Trophoblast cell (in vitro differentiated cells and primary cell): ENCODE measurements around the gene PTP4A2.

Experiments used
- DNase-seq, 2 donors: peaks; one replicate each; pipeline ENCODE4 v3.0.0-alpha.2; 2016
- H2AFZ ChIP-seq: 2 replicates; pipeline ENCODE4 v1.6.1; 2013; ENCODE audit warnings: low read length, moderate library complexity, mild to moderate bottlenecking; ENCODE audit not compliant: insufficient read depth, poor library complexity
- H2AK5ac ChIP-seq: 2 replicates; pipeline ENCODE4 v1.6.1; 2013; ENCODE audit warnings: mild to moderate bottlenecking, low read length
- H2BK120ac ChIP-seq: 2 replicates; pipeline ENCODE4 v1.6.1; 2013; ENCODE audit warnings: low read length, mild to moderate bottlenecking, moderate library complexity; ENCODE audit not compliant: insufficient read depth, poor library complexity
- H2BK12ac ChIP-seq: 2 replicates; pipeline ENCODE4 v1.6.1; 2013; ENCODE audit warnings: mild to moderate bottlenecking, low read length, moderate library complexity
- H2BK5ac ChIP-seq: 2 replicates; pipeline ENCODE4 v1.6.1; 2013; ENCODE audit warnings: low read length, low read depth, moderate library complexity, mild to moderate bottlenecking; ENCODE audit not compliant: poor library complexity
- H3K14ac ChIP-seq: 2 replicates; pipeline ENCODE4 v1.6.1; 2013; ENCODE audit warnings: mild to moderate bottlenecking, low read length
- H3K18ac ChIP-seq: 2 replicates; pipeline ENCODE4 v1.6.1; 2013; ENCODE audit warnings: mild to moderate bottlenecking, low read length
- H3K23ac ChIP-seq: 2 replicates; pipeline ENCODE4 v1.6.1; 2013; ENCODE audit warnings: low read length
- H3K27ac ChIP-seq: 2 replicates; pipeline ENCODE4 v1.5.1; 2013; ENCODE audit warnings: low read depth, mild to moderate bottlenecking, inconsistent platforms, low read length, moderate library complexity
- H3K27me3 ChIP-seq: 2 replicates; pipeline ENCODE4 v1.6.1; 2013; ENCODE audit warnings: inconsistent platforms, mild to moderate bottlenecking, low read length, moderate library complexity; ENCODE audit not compliant: insufficient read depth
- H3K36me3 ChIP-seq, 2 experiments: 1 replicate in 1 of 2; 2 replicates in 1 of 2; pipeline ENCODE4 v1.6.1; 2013; ENCODE audit warnings: low read length in 2 of 2, mild to moderate bottlenecking in 2 of 2, moderate library complexity in 1 of 2; ENCODE audit not compliant: insufficient read depth in 2 of 2, control insufficient read depth in 1 of 2
- H3K4ac ChIP-seq: 2 replicates; pipeline ENCODE4 v1.6.1; 2013; ENCODE audit warnings: low read depth, mild to moderate bottlenecking, low read length, moderate library complexity
- H3K4me1 ChIP-seq, 2 experiments: 1 replicate in 1 of 2; 2 replicates in 1 of 2; pipeline ENCODE4 v1.6.1; 2013; ENCODE audit warnings: low read length in 2 of 2, mild to moderate bottlenecking in 2 of 2, moderate library complexity in 1 of 2; ENCODE audit not compliant: insufficient read depth in 2 of 2, control insufficient read depth in 1 of 2
- H3K4me2 ChIP-seq: 2 replicates; pipeline ENCODE4 v1.6.1; 2013; ENCODE audit warnings: inconsistent platforms, mild to moderate bottlenecking, low read length, moderate library complexity
- H3K4me3 ChIP-seq: 2 replicates; pipeline ENCODE4 v1.5.1; 2013; ENCODE audit warnings: mild to moderate bottlenecking, low read depth, low read length, inconsistent platforms
- H3K79me1 ChIP-seq: one replicate; pipeline ENCODE4 v1.6.1; 2013; ENCODE audit warnings: low read length
- H3K79me2 ChIP-seq: 2 replicates; pipeline ENCODE4 v1.6.1; 2013; ENCODE audit warnings: low read length, mild to moderate bottlenecking; ENCODE audit not compliant: control insufficient read depth, insufficient read depth, poor library complexity
- H3K9ac ChIP-seq: 2 replicates; pipeline ENCODE4 v1.6.1; 2013; ENCODE audit warnings: mild to moderate bottlenecking, low read length
- H3K9me3 ChIP-seq: 2 replicates; pipeline ENCODE4 v1.6.1; 2013; ENCODE audit warnings: low read depth, mild to moderate bottlenecking, control low read depth, inconsistent platforms, low read length; ENCODE audit not compliant: insufficient read depth
- H4K12ac ChIP-seq: 2 replicates; pipeline ENCODE4 v1.6.1; 2013; ENCODE audit warnings: low read depth, mild to moderate bottlenecking, low read length, moderate library complexity
- H4K8ac ChIP-seq: 2 replicates; pipeline ENCODE4 v1.6.1; 2013; ENCODE audit warnings: low read depth, mild to moderate bottlenecking, low read length, moderate library complexity
- H4K91ac ChIP-seq: one replicate; pipeline ENCODE4 v1.6.1; 2013; ENCODE audit warnings: low read depth, mild to moderate bottlenecking, low read length, moderate library complexity
- WGBS: extraction: QIAGEN DNeasy Blood & Tissue Kit; methylation state at CpG from one replicate; pipeline ENCODE4 v1.1.7; 2013; ENCODE audit warnings: missing lambda C conversion rate; ENCODE audit not compliant: insufficient read length, insufficient coverage; ENCODE audit errors: extremely low coverage; 5-methylcytosine and 5-hydroxymethylcytosine counted together

PTP4A2 gene

DNA sequence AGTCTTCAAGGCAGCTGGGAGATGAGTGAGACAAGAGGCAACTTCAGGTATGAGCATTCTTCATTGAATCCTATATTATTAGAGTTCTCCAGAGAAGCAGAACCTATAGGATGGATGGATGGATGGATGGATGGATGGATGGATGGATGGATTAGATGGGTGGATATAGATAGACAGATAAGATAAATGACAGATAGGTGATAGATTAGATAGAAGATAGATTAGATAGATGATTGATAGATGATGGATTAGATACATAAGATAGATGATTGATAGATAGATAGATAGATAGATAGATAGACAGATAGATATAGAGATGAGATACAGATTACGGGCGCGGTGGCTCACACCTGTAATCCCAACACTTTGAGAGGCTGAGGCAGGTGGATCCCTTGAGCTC is 79.1 kb downstream of the PTP4A2 start:
- no peak overlapping the region for H3K27ac ChIP-seq
- H2BK12ac ChIP-seq: no peak overlapping the region
- H3K18ac ChIP-seq: no peak overlapping the region
- no peak overlapping the region for H3K14ac ChIP-seq
- H3K23ac ChIP-seq: no peak overlapping the region
- H3K9ac ChIP-seq: no peak overlapping the region
- no CpG with 5 or more reads among the region's 3 CpGs for WGBS
- H3K4ac ChIP-seq: no peak overlapping the region
- no peak overlapping the region for H2AK5ac ChIP-seq
- no peak overlapping the region for H4K91ac ChIP-seq
- no peaks in the 10 kb centered on the region for H3K27me3 ChIP-seq
- H3K4me2 ChIP-seq: no peak overlapping the region
- no peak overlapping the region for H2AFZ ChIP-seq
- no peak overlapping the region for H4K12ac ChIP-seq
- no peak overlapping the region for H2BK5ac ChIP-seq
- no peaks in the 10 kb centered on the region for H3K36me3 ChIP-seq
- no peaks in the 10 kb centered on the region for H3K79me2 ChIP-seq
- no peaks in the 10 kb centered on the region for H3K9me3 ChIP-seq
- no peak overlapping the region for H2BK120ac ChIP-seq
- DNase-seq: no peak
- no peaks in the 10 kb centered on the region for H3K4me1 ChIP-seq
- no peak overlapping the region for H4K8ac ChIP-seq
- H3K4me3 ChIP-seq: no peak overlapping the region
- no peaks in the 10 kb centered on the region for H3K79me1 ChIP-seq

DNA sequence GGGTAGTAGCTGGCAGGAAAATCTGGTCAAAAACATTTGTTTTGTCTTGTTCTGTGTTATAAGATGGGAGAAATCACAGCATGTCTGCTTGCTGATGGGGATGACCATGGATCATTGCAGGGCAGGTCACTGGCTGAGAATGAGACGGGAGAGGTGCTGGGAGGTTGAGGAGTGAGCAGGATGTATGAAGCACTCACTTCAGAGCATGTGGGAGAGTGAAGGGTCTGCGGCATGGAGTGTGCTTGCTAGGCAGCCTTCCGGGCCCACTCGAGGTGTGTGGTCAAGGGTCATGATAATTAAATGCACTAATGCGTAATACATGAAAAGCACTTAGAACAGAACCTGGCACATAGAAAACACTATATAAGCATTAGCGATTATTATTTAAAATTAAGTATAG is 80.3 kb downstream of the PTP4A2 start:
- Histone ChIP-seq H2AK5ac (no peak overlapping the region), H4K91ac (no peak overlapping the region), H3K79me1 (no peaks in the 10 kb centered on the region), H3K4me2 (no peak overlapping the region), H3K4me3 (no peak overlapping the region), H3K23ac (no peak overlapping the region), H3K27ac (no peak overlapping the region), H3K9me3 (no peaks in the 10 kb centered on the region), H2AFZ (no peak overlapping the region), H2BK12ac (no peak overlapping the region), H3K4me1 (no peaks in the 10 kb centered on the region), H3K14ac (no peak overlapping the region), H4K12ac (no peak overlapping the region), H3K9ac (no peak overlapping the region), H3K79me2 (no peaks in the 10 kb centered on the region), H4K8ac (no peak overlapping the region), H3K18ac (no peak overlapping the region), H3K27me3 (no peaks in the 10 kb centered on the region), H2BK5ac (no peak overlapping the region), H3K36me3 (no peaks in the 10 kb centered on the region), H2BK120ac (no peak overlapping the region), H3K4ac (no peak overlapping the region)
- no CpG with 5 or more reads among the region's 6 CpGs for WGBS
- DNase-seq: no peak
